GM19463 (cell line): ENCODE data around the gene ABCB7.
"Not testable (repeated sequence)": the region's sequence is repeated elsewhere in the genome, so short reads cannot be mapped to it uniquely, and the experiment has no call there.

Experiments
- ATAC-seq: cut with Tn5 transposase; IDR thresholded peaks from one replicate; pipeline ENCODE4 v1.9.1; 2021; ENCODE audit warnings: mild to moderate bottlenecking, moderate library complexity; ENCODE audit not compliant: unreplicated experiment

ABCB7 gene

GRCh38 chrX:75155827-75156525 is at the start of gene ABCB7:
ABCB7 (minus strand) TSS chrX:75156283; CDS start chrX:75156272, 11 bp downstream.
- peak; percentile 86 for ATAC-seq

GRCh38 chrX:75188415-75189206 is 32.5 kb upstream of the ABCB7 start:
- ATAC-seq = not testable (repeated sequence)

DNA sequence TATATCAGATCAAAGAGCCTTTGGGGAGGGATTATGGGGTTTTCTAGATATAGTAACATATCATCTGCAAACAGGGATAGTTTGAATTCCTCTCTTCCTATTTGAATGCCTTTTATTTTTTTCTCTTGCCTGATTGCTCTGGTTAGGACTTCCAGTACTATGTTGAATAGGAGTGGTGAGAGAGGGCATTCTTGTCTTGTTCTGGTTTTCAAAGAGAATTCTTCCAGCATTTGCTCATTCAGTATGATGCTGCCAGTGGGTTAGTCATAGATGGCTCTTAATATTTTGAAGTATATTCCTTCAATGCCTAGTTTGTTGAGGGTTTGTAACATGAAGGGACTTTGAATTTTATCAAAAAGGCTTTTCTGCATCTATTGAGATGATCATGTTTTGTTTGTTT is 25.6 kb upstream of the ABCB7 start:
- ATAC-seq = no peak

- not testable (repeated sequence) for ATAC-seq
These were observed 23.6 kb upstream of the ABCB7 start for GRCh38 chrX:75179536-75180293.

GRCh38 chrX:75172257-75172890 is 16.3 kb upstream of the ABCB7 start:
- ATAC-seq = not testable (repeated sequence)

DNA sequence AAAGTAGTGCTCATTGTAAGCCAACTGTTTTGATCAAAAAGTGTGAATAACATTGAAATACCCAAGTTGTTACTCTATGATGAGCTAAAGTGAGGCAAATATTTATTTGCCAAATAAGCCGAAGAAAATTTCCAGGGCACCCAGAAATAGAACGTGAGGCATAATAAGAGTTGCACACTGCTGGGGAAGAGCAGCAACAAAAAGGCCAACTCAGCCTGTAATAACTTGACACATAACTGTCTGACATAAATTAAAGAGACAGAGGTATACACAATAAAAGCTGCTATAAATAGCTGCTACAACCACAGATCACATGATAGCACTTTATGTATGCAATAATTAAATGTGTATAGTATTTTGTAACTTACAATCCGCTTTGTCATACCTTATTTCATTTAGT is 2.0 kb upstream of the ABCB7 start:
- no peak for ATAC-seq

- ATAC-seq = no peak
These were observed 455 bp upstream of the ABCB7 start for GRCh38 chrX:75156531-75156945.

GRCh38 chrX:75155447-75155826 is 646 bp downstream of the ABCB7 start:
- peak; percentile 55 for ATAC-seq

DNA sequence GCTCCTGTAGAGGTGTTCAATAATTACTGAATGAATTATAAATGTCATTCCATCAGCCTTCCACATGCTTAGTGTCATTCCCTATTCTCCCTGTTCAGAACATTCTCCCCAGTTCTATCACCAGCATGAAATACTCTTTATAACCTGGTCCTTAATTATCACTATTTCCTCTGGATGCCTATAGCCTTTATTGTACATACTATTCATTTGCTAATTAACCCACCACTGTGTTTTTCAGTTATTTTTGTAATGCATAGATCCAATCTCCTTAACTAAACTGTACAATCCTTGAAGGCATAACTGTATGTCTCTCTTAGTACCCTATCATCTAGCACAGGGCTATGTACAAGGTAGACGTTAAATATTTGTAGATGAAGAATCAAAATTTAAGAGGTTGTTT is 1.2 kb downstream of the ABCB7 start:
- no peak for ATAC-seq

DNA sequence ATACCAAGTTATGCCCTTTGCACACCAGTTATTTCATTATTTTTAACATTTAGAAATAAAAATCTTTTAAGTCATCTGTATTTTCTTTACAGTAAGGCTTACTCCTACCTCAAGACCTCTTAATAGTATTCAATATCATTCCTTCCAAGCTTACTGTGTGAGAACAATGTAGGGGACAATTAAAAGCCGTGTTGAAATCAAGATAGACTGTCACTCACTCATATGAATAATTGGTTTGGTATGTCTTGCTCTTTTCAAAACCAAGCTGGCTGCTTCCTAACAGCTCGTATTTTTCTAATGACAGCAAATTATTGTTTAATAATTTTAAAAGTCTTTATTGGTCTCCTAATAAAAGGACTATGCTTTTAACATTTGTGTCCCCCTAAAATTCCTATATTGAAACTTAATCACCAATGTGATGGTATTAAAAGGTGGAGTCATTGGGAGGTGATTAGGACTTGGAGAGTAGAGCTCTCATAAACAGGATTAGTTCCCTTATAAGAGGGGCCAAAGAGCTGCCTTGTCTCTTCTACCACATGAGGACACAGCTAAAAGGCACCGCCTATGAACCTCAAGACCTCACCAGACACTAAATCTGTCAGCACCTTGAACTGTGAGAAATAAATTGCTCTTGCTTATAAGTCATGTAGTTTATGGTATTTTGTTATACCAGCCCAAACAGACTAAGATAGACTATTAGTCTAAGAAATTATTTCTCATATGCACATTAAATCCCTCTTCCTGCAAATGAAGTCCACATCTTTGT is 4.1 kb downstream of the ABCB7 start:
- no peak for ATAC-seq

DNA sequence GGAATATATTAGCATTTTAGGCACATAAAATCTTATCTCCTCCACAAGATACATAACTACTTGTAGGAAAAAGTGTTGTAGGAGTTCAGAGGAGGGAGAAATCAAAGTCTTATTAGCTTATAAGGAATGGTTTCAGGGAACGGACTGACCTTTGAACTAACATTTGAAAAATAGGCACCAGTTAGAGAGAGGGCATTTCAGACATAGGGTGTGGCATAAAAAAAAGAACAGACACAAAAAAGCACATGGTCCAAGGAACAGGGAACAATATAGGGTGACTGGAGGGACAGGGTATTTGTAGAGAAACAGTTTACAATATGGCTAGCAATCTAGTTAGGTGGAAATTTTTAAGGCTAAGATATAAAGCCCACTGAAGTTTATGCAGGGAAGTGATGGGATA is 6.4 kb downstream of the ABCB7 start:
- no peak for ATAC-seq

- no peak for ATAC-seq
These were observed 23.4 kb downstream of the ABCB7 start for GRCh38 chrX:75132672-75133071.

DNA sequence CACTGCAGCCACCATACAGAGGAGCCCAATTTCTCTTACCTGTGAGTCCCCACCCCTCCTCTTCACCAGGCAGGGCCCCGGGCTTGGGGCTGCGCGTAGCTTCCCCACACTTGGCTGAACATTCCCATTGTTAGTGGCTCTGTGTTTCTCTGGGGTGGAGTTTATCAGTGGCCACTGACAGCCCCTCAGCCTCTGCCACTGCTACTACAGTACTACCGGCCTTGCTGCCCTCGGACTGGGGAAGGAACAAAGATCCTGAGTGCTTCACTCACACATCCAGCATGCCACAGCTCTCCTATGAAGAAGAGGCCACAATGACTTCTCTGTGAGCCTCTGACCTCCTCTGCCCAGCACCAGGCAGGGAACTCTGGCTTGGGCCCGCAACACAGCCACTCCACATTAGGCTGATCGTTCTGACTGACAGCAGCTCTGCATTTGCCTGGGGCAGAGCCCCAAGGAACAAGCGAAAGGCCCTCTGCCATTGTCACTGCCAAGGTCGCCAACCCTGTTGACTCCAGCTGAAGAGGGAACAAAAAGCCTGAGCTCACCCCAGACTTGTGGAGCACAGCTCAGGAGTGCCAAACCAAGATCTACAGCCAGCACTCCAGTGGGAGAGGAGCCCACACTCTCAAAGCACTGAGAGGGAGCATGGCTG is 24.0 kb downstream of the ABCB7 start:
- ATAC-seq = no peak

DNA sequence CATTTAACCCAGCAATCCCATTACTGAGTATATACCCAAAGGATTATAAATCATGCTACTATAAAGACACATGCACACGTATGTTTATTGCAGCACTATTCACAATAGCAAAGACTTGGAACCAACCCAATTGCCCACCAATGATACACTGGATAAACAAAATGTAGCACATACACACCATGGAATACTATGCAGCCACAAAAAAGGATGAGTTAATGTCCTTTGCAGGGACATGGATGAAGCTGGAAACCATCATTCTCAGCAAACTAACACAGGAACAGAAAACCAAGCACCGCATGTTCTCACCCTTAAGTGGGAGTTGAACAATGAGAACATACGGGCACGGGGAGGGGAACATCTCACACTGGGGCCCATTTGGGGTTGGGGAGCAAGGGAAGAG is 27.0 kb downstream of the ABCB7 start:
- ATAC-seq = not testable (repeated sequence)

GRCh38 chrX:75118296-75118695 is 37.8 kb downstream of the ABCB7 start:
- ATAC-seq = no peak

GRCh38 chrX:75115707-75116413 is 40.2 kb downstream of the ABCB7 start:
- ATAC-seq = no peak

GRCh38 chrX:75114638-75115037 is 41.4 kb downstream of the ABCB7 start:
- ATAC-seq = no peak

- no peak for ATAC-seq
These were observed 42.4 kb downstream of the ABCB7 start for GRCh38 chrX:75113664-75114063.

DNA sequence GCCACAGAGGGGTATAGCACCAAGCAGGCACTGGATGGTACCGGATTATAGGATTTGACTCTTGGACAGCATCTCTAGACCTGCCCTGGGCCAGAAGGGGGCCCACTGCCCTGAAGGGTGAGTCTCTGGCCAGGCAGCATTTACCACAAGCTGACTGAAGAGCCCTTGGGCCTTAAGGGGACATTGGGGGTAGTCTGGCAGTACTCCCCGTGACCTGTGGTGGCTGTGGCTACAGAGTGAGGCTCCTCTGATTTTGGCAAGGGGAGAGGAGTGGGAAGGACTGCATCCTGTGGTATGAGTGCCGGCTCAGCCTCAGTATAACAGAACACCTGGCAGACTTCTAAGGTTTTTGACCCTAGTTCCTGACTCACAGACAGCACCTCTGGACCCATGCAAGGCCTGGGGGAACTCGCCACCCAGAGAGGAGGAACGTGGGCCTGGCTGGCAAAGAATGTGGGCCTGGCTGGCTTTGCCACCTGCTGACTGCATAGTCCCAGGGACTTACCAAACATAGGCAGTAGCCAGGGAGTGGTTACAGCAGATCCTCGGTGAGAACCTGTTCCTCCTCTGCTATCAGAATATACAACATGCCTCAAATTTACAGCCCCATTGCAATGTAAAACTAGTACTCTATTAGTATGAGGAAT is 48.1 kb downstream of the ABCB7 start:
- ATAC-seq = no peak
